HG03135 (cell line): ENCODE results near the gene ALK.

Source experiments
- ATAC-seq: cut with Tn5 transposase; IDR thresholded peaks from one replicate; pipeline ENCODE4 v1.9.1; 2021; ENCODE audit warnings: mild to moderate bottlenecking, moderate library complexity; ENCODE audit not compliant: unreplicated experiment

The ALK gene

DNA sequence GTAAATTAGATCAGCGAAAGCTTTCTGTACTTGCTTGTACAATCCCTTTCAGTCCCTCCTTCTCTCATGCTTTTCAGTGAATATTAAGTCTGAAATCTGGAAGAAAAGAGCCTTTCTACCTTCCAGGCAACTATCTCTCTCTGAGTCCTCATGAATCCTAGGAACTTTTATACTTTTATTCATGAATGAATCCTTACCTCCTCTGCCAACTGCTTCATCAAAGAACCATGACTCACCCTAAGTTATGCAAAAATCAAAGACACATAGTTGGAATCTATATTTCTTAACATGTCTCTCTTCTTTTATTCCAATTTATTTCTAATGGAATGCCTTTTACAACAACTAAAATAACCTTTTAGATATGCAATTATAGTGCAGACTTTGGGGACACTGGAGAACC is 412.0 kb downstream of the ALK start:
- no peak for ATAC-seq

- ATAC-seq, result no peak
Measured at GRCh38 chr2:29504746-29505145, 416.6 kb downstream of the ALK start.

DNA sequence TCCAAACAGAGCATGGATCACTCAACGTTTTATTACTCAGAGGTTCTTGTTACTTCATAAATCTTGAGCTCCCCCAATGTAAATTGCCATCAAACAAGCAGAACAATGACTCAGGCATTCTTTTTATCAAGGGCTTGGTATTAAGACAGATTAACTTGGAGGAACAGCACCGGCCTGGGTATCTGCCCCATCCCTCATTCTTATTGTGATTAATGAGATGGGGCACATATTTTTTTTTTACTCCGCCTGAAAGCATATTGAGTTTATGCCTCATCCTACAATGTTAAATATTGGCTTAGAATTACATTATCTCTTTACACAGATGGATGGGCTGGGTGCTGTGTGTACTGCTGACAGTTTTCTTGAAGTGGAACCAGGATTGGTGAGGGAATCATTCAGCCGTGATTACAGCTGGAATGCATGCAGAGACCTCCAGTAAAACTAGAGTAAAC is 418.9 kb downstream of the ALK start:
- ATAC-seq, result no peak

DNA sequence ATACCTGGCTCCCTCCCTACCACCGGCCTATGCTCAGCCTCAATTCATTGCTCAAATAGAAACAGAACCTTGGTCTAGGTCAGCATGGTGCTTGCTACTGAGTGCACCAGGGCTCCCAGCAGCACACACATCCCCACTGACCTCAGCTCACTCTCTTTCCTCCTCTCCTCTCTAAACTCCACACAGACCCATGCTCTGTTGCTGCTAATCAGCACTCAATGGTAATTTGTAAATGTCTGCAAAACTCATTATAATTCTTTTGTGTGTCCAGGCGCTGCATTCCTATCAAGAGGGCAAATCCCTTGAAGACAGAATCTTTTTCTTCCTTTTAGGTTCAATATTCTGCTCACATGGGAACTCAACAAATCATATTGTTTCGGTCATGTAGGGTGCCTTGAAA is 424.0 kb downstream of the ALK start:
- ATAC-seq, result no peak

DNA sequence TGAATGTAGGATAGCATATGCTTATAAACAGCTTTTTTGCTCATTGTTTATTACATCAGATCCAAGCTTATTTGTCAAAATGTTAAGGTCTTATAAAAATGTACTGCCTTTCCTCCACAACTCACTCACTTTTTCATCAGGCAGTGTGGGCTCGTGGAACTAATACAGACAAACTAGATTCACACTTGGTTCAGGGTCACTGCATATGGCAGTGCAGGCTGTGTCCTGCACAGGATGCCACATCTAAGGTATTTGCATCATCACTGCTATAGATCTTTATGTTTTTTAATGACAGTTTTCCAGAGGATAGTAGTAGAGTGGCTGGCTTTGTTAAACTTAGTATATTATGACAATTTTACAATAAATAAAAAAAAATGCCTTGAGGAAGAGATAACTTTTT is 425.2 kb downstream of the ALK start:
- no peak for ATAC-seq

DNA sequence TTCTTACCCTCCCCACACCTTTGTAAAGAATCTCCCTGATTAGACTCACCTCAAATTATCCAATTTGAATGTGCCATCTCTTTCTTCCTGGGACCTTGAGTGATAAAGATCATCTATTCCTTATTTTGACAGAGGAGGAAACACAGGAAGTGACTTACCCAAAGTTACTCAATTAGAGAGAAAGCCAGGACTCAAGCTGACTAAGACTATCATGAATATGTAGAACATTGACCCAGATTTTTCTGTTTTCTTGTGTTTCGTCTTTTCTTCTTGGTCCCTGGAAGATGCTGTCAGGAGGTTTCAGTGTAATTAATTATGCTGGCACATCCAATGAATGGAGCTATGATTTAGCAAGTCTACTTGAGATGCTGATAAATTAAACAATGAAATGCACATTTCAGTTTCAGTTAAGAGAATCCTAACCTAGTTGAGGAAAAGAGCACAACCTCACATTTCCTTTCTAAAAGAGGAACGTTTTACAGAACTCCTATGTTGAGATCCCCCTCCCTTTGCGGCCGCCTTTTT is 425.8 kb downstream of the ALK start:
- ATAC-seq, result no peak

- no peak for ATAC-seq
Measured at GRCh38 chr2:29495068-29495467, 426.3 kb downstream of the ALK start.

DNA sequence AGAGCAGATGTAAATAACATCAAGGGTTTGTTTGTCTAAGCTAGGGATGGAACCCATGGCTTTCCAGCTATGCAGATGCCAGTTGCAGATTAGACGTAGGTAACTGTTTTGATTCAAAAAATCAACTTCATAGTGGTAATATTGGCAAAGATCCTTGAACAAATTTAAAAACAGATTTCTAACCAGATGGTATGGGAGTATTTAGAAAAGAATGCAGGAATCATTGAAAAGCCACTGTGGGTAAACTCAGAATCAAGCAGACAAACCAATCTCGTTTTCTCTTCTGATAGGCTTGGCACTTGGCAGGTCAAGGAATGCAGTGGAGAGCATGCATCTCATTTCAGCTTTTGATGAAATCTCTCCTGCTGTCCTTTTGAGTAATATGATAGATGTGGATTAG is 428.7 kb downstream of the ALK start:
- no peak for ATAC-seq

- ATAC-seq, result no peak
Measured at GRCh38 chr2:29490045-29490444, 431.3 kb downstream of the ALK start.

DNA sequence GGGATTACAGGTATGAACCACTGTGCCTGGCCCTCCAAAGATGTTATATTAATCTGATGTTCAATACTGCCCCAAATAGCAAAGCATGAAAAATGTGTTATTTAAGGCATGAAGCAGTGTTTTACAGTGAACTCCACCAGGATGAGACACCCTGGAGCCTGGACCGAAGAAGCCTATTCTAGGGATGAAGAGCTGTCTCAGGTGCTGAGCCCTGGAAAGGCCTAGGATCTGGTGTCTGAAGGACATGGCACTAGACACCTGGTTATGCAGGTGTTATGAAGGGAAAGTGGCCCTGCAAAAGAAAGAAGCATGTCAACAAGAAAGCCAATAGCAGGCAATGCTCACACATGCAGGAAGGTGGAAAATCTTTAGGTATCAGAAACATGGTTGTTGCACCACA is 431.8 kb downstream of the ALK start:
- ATAC-seq, result no peak

DNA sequence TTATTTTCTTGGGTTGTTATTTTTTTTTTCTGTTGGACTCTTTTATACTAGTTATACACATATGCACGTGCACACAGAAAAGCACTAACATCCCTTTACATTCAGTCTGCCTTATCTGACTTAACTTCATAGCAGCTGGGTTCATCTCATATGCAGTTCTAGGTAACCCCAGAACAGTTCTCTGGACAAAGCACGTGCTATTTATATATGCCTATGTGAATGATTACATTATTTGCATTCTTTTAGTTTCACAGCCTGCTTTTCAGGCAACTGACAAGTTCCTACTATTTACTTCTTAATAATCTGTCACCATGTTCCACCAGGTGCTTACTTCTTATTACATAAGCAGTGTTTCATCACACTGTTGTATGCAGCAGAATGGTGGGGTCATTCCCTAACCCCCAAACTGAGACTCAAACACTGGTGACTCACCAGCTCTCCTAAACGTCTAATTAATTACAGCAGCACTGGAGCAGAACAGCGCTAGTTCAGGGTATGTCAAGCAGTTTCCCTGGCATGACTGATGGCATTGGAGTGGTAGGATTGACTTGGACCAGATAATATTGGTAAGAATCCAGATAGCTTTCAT is 433.3 kb downstream of the ALK start:
- ATAC-seq, result no peak

- ATAC-seq, result no peak
Measured at GRCh38 chr2:29485631-29486030, 435.8 kb downstream of the ALK start.

GRCh38 chr2:29485117-29485516 is 436.3 kb downstream of the ALK start:
- ATAC-seq, result no peak

GRCh38 chr2:29482867-29483266 is 438.5 kb downstream of the ALK start:
- ATAC-seq, result no peak

DNA sequence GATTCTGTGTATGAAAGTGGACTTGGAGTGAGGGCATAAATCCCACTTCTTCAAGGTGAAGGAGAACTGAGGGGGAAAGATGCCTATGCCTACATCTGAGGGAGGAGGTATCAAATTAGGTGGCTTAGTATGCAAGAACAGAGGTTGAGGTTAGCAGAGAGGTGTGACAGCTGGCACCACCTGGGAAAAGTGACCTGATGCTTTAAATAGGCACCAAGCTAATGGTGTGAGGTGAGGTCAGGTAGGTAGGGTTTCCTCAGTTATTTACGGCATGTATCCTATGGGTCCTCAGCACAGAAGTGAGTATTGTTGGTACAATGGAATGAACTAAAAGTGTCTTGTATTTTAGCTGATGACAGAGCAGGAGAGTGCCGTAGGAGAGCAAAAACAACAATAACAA is 439.0 kb downstream of the ALK start:
- no peak for ATAC-seq

DNA sequence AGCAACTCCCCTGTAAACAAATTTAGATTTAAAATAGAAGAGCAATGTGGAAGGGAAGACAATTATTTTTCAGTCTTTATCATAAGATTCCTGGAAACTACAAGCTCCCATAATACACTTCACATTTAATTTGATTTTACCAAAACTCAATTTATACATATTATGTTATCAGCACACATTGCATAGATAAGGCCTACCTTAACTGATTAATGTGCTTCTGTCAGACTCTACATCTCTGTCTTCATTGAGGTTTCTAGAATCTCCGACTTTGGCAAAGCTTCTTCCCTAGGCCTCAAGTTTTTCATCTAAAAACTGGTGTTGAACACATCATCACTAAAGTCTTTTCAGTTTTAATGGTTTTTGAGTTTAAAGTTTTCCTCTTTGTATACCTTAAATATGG is 440.1 kb downstream of the ALK start:
- ATAC-seq, result no peak

GRCh38 chr2:29480426-29480825 is 441.0 kb downstream of the ALK start:
- ATAC-seq, result no peak

DNA sequence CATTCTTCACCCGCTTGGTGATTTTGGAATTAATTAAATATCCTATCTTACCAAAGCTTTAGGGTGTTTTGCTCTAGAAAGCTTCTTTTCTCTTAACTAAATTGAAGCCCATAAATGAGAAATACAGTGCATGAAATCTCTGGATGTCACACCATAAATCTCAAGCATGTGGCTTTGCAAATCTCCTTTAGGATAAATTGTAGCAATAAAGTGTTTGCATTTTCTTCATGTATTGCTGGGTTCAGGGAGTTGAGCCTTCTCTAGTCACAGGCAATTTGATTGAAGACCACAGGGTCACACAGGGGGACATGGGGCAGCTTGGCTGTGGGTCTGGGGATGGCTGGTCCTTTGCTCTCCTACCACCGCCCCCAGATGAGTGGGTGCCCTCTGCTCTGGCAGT is 442.0 kb downstream of the ALK start:
- no peak for ATAC-seq

DNA sequence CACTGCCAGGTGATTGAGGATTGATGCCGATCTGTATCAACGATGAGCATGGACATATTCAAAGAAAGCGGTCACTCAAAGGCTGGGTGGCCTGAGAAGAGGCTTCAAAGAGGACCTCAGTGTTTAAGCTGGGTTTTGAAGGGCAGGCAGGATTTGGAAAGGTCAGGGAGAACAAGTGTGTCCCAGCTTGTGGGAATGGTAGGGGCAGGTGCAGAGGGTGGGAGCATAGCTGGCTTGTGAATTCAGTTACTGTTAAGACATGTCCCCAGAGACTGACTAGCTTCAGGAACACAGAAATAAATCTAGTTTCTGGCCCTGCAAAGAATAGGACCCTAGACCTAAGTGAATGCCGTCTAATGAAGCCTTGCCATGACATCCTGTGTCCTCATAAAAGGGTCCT is 442.7 kb downstream of the ALK start:
- no peak for ATAC-seq

DNA sequence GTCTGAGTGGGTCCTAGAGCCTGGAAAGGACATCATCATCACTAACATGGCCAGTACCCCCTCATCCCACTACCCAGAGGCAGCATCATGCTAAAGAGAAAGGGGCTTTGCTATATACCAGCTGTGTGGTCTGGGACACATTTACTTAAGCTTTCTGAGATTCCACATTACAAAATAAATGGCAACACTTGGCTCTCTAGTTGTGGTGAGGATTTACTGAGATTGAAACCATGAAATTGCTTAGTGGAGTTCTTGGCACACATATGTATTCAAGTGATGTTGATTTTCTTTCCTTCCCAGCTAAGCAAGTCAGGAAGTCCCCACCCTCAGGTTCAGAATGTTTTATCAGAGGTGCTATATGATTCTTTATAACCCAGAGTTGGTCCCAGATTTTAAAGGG is 444.2 kb downstream of the ALK start:
- ATAC-seq, result no peak

- no peak for ATAC-seq
Measured at GRCh38 chr2:29475499-29475898, 445.9 kb downstream of the ALK start.

- no peak for ATAC-seq
Measured at GRCh38 chr2:29469961-29470360, 451.4 kb downstream of the ALK start.

DNA sequence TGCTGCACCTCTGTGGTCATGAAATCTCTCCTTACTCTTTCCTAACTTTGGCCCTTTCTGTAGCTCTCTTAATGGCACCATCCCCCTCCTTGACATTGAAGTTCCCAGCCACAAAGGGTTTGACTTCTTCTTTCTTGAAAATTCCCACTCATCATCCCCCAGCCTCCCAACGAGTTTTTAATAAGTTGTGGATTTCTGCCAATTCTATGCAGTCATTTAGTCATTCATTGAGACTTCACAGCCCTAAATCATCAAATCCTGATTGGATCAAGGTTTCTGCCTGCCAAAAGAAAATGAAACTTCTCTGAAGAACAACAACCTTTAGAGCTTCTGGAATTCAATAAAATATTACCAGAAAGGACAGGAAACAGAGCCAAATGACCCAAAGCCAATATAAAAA is 451.9 kb downstream of the ALK start:
- ATAC-seq, result no peak
